Activated T-cell treated with anti-CD3 and anti-CD28 coated beads for 48 hours (primary cell): Measurements from ENCODE around the gene ZPLD1.

ENCODE experiments used
- DNase-seq: peaks from one replicate; pipeline ENCODE4 v3.0.0-alpha.2; 2020; ENCODE audit warnings: low read depth

The ZPLD1 gene

DNA sequence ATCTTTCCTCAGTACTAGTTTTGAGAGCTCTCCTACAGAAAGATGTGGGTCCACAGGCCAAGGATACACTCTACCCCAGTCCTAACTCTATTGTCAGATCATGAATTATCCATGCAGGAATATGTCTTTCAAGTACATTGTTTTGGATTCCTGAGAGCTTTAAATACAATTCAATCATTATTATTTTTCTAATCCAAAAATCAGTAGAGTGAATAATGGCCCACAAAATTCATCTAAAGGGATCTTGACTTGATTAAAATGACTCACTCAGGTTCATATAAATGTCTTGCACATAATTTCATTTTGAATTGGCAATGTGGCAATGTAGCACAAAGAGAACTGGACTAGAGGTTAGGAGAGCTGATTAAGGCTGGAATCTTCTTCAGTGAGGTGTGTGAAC is 93.9 kb downstream of the ZPLD1 start:
- no peak for DNase-seq
